Measurements from ENCODE around the gene TEX50.
A peak's percentile ranks its signal among the peaks of the same experiment; 100 is the strongest.
"Not testable (repeated sequence)": the region's sequence is repeated elsewhere in the genome, so short reads cannot be mapped to it uniquely, and the experiment has no call there.

TEX50 gene

GRCh38 chr1:173663159-173663558, 28.0 kb downstream of the TEX50 start:
- no peak for DNase-seq

DNA sequence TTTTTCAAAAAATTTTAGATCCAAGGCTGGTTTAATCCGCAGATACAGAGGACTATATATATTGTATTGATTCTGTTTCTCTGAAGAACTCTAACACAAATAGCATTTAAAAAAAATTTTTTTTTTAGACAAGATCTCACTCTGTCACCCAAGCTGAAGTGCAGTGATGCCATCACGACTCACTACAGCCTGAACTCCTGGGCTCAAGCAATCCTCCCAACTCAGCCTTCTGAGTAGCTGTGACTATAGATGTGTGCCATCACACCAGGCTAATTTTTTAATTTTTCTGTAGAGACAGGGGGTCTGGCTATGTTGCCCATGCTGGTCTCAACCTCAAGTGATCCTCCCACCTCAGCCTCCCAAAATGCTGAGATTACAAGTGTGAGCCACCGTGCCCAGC, 31.5 kb downstream of the TEX50 start:
- peak; percentile 8 for DNase-seq

DNA sequence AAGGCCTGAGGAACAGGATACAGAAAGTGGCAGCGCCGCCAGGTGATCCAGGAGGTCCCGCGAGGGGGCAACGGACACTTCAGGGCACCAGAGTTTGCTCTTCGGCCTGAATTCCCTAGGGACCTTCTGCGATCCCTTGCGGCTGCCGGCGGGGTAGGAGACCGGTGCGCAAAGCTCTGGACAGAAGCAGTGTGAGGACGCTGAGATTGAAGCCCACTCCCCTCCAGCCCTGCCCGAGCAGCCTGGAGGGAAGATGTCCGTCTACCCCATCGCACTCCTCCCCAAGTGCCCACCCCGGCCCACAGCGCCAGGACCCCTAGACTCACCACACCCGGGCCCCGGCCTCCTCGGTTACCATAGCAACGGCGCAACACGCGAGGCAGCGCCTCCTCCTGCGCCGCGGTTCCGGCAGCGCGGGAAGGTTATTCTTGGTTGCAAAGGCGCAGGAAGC, 34.4 kb downstream of the TEX50 start, which contains the start of gene ANKRD45:
Gene ANKRD45, minus strand, starts transcription at position 361 of the 451 bp plus-strand sequence. CDS start 10,433 bp downstream, outside the sequence.
- peak; percentile 53 for DNase-seq

- DNase-seq = not testable (repeated sequence)
These were observed 39.4 kb downstream of the TEX50 start for GRCh38 chr1:173674496-173674895.

DNA sequence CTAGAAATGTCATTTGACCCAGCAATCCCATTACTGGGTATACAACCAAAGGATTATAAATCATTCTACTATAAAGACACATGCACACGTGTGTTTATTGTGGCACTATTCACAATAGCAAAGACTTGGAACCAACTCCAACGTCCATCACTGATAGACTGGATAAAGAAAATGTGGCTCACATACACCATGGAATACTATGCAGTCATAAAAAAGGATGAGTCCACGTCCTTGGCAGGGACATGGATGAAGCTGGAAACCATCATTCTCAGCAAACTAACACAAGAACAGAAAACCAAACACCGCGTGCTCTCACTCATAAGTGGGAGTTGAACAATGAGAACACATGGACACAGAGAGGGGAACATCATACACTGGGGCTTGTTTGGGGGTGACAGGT, 45.0 kb downstream of the TEX50 start:
- DNase-seq = not testable (repeated sequence)

GRCh38 chr1:173682184-173682583, 47.0 kb downstream of the TEX50 start:
- DNase-seq = no peak

GRCh38 chr1:173683838-173684237, 48.7 kb downstream of the TEX50 start:
- not testable (repeated sequence) for DNase-seq

DNA sequence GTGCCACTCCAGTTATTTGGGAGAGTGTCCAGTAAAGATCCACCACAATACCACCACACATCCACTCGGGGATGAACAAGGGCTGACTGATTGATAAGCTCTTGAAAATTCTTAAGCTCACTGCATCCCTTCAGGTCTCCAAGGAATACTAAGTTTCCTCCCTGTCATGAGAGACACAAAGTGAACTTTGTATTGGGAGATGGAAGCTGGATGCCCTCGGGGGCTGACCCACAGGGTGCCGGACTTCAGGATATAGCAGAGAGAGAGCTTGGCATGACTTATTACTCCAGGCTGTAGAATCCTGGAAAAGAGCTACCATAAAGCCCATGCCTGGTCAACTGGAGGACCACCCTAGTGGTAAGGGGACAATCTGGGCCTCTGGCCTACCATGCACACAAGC, 50.0 kb downstream of the TEX50 start:
- not testable (repeated sequence) for DNase-seq

Data from fibroblast of skin of scalp (primary cell).